H1 (cell line): ENCODE measurements around the gene ELL. TPM values are rescaled to one million over a fixed set of nuclear protein-coding genes. Genes with fewer than 3 reads are reported as not detected.

Experiments
- CTCF ChIA-PET: fragments of 300-600 bp; sonication (Branson Sonifier 250); formaldehyde crosslinking; loops from one replicate; lab custom pipeline; 2021; ENCODE audit not compliant: partially characterized antibody; lab: Charles Lee
- POLR2A ChIA-PET: fragments of 300-600 bp; sonication (Branson Sonifier 250); formaldehyde crosslinking; loops from one replicate; lab custom pipeline; 2021; ENCODE audit warnings: inconsistent platforms; ENCODE audit not compliant: partially characterized antibody; lab: Charles Lee
- DNase-seq, 2 experiments: peaks; one replicate each; pipeline versions ENCODE4 v3.0.0 to v3.0.0-alpha.2; 2010 to 2022; ENCODE audit warnings: low spot score in 2 of 2, low read depth in 1 of 2, mixed read lengths in 1 of 2
- FAIRE-seq: peaks from 2 replicates; lab custom pipeline; 2011; peaks lifted over from hg19 to GRCh38; lab: Jason Lieb, UNC
- H2AFZ ChIP-seq: 2 replicates; pipeline ENCODE4 v1.8.1; 2012; ENCODE audit warnings: low read length, inconsistent platforms
- H2AK5ac ChIP-seq: 2 replicates; pipeline ENCODE4 v1.6.1; 2013; ENCODE audit warnings: low read depth, low read length
- H2BK120ac ChIP-seq: replicated peaks from 2 replicates; pipeline ENCODE3; 2013; ENCODE audit warnings: low read depth, low read length, inconsistent platforms
- H2BK12ac ChIP-seq: 2 replicates; pipeline ENCODE4 v1.6.1; 2013; ENCODE audit warnings: low read depth, low read length
- H2BK15ac ChIP-seq: 2 replicates; pipeline ENCODE4 v1.6.1; 2013; ENCODE audit warnings: low read length
- H2BK20ac ChIP-seq: 2 replicates; pipeline ENCODE4 v1.6.1; 2013; ENCODE audit warnings: low read length
- H2BK5ac ChIP-seq: 2 replicates; pipeline ENCODE4 v1.6.1; 2013; ENCODE audit warnings: low read depth, low read length
- H3K14ac ChIP-seq: 2 replicates; pipeline ENCODE4 v1.6.1; 2013; ENCODE audit warnings: inconsistent platforms; ENCODE audit not compliant: insufficient read length
- H3K18ac ChIP-seq: 2 replicates; pipeline ENCODE4 v1.6.1; 2013; ENCODE audit warnings: low read length; ENCODE audit errors: extremely low read depth
- H3K23ac ChIP-seq: 2 replicates; pipeline ENCODE4 v1.6.1; 2013; ENCODE audit warnings: inconsistent platforms; ENCODE audit not compliant: insufficient read length
- H3K23me2 ChIP-seq: 2 replicates; pipeline ENCODE4 v1.6.1; 2013; ENCODE audit warnings: low read depth, low read length
- H3K27ac ChIP-seq: 2 replicates; pipeline ENCODE4 v1.6.1; 2011; ENCODE audit warnings: low read depth, low read length, inconsistent platforms
- H3K27me3 ChIP-seq, 4 experiments: replicated peaks in 1 of 4; 1 replicate in 1 of 4; 2 replicates in 3 of 4; pipeline versions ENCODE4 v1.6.1 to v1.8.1; 2011 to 2013; ENCODE audit warnings: low read length in 3 of 4, mild to moderate bottlenecking in 3 of 4, inconsistent platforms in 2 of 4, mixed read lengths in 2 of 4, moderate library complexity in 1 of 4; ENCODE audit not compliant: control insufficient read depth in 3 of 4, insufficient read depth in 3 of 4; ENCODE audit errors: extremely low read depth in 1 of 4
- H3K36me3 ChIP-seq, 4 experiments: 2 replicates each; pipeline versions ENCODE4 v1.6.1 to v1.8.1; 2011 to 2013; ENCODE audit warnings: mild to moderate bottlenecking in 4 of 4, low read length in 3 of 4, moderate library complexity in 2 of 4, control low read depth in 1 of 4, inconsistent platforms in 1 of 4; ENCODE audit not compliant: insufficient read depth in 4 of 4, control insufficient read depth in 2 of 4
- H3K4ac ChIP-seq: replicated peaks from 2 replicates; pipeline ENCODE3; 2013; ENCODE audit warnings: low read length, low read depth, mixed read lengths, inconsistent platforms; ENCODE audit not compliant: insufficient read length
- H3K4me1 ChIP-seq, 4 experiments: replicated peaks in 1 of 4; 1 replicate in 1 of 4; 2 replicates in 3 of 4; pipeline versions ENCODE4 v1.6.1 to v1.8.1; 2011 to 2013; ENCODE audit warnings: low read length in 3 of 4, inconsistent platforms in 2 of 4, mixed read lengths in 1 of 4; ENCODE audit not compliant: insufficient read depth in 4 of 4, control insufficient read depth in 3 of 4
- H3K4me2 ChIP-seq, 2 experiments: 2 replicates each; pipeline versions ENCODE4 v1.6.1 to v1.8.1; 2011 to 2013; ENCODE audit warnings: low read depth in 2 of 2, low read length in 2 of 2, control low read depth in 1 of 2, inconsistent platforms in 1 of 2, mild to moderate bottlenecking in 1 of 2; ENCODE audit not compliant: insufficient read depth in 1 of 2
- H3K4me3 ChIP-seq, 4 experiments: fragments of 200-600, 300-600 bp in 1 of 4; sonication (generic), shearing (Covaris generic), sonication (Bioruptor Twin) in 1 of 4; 2 replicates each; pipeline versions ENCODE4 v1.5.1 to v1.8.1; 2011 to 2016; ENCODE audit warnings: low read length in 4 of 4, low read depth in 3 of 4, control low read depth in 2 of 4, inconsistent platforms in 2 of 4, mild to moderate bottlenecking in 2 of 4, mixed read lengths in 1 of 4, moderate library complexity in 1 of 4; ENCODE audit not compliant: insufficient read depth in 2 of 4; ENCODE audit errors: extremely low read depth in 1 of 4
- H3K56ac ChIP-seq: replicated peaks from 2 replicates; pipeline ENCODE3; 2013; ENCODE audit warnings: low read depth, mild to moderate bottlenecking, mixed read lengths, low read length, inconsistent platforms; ENCODE audit not compliant: insufficient read length
- H3K79me1 ChIP-seq: 2 replicates; pipeline ENCODE4 v1.6.1; 2013; ENCODE audit warnings: low read depth, low read length, control low read depth
- H3K79me2 ChIP-seq, 2 experiments: 2 replicates each; pipeline versions ENCODE4 v1.6.1 to v1.8.1; 2012 to 2013; ENCODE audit warnings: low read length in 2 of 2, mild to moderate bottlenecking in 2 of 2, inconsistent platforms in 1 of 2; ENCODE audit not compliant: insufficient read depth in 2 of 2, control insufficient read depth in 1 of 2
- H3K9ac ChIP-seq, 4 experiments: replicated peaks in 1 of 4; 1 replicate in 1 of 4; 2 replicates in 3 of 4; pipeline versions ENCODE4 v1.6.1 to v1.8.1; 2011 to 2013; ENCODE audit warnings: low read depth in 3 of 4, low read length in 3 of 4, control low read depth in 2 of 4, mild to moderate bottlenecking in 2 of 4, moderate library complexity in 2 of 4, inconsistent platforms in 1 of 4; ENCODE audit errors: extremely low read depth in 1 of 4
- H3K9me3 ChIP-seq, 2 experiments: 2 replicates each; pipeline versions ENCODE4 v1.6.1 to v1.8.1; 2012 to 2013; ENCODE audit warnings: mild to moderate bottlenecking in 2 of 2, moderate library complexity in 2 of 2, control low read depth in 1 of 2, inconsistent platforms in 1 of 2, low read depth in 1 of 2, low read length in 1 of 2, mixed read lengths in 1 of 2; ENCODE audit not compliant: insufficient read depth in 2 of 2
- H4K20me1 ChIP-seq, 2 experiments: replicated peaks in 1 of 2; 2 replicates each; pipeline versions ENCODE3 to v1.8.1; 2011 to 2013; ENCODE audit warnings: inconsistent platforms in 2 of 2, low read length in 2 of 2, mild to moderate bottlenecking in 1 of 2; ENCODE audit not compliant: insufficient read depth in 2 of 2, control insufficient read depth in 1 of 2
- H4K5ac ChIP-seq: 2 replicates; pipeline ENCODE4 v1.6.1; 2013; ENCODE audit warnings: low read length, low read depth, mixed read lengths, inconsistent platforms; ENCODE audit not compliant: insufficient read length
- H4K8ac ChIP-seq: 2 replicates; pipeline ENCODE4 v1.8.0; 2013; ENCODE audit warnings: mild to moderate bottlenecking, moderate library complexity, low read length, inconsistent platforms; ENCODE audit not compliant: insufficient read depth; ENCODE audit errors: extremely low read depth
- H4K91ac ChIP-seq: replicated peaks from 2 replicates; pipeline ENCODE3; 2013; ENCODE audit warnings: low read length, mixed read lengths, inconsistent platforms; ENCODE audit not compliant: insufficient read length
- CHD1 ChIP-seq: IDR thresholded peaks from 2 replicates; pipeline ENCODE4 v1.6.1; 2012; ENCODE audit warnings: low read depth, low read length, improper control_type of control experiment
- EP300 ChIP-seq, 2 experiments: IDR thresholded peaks; 1 replicate in 1 of 2; 2 replicates in 1 of 2; pipeline ENCODE4 v1.6.1; 2011 to 2012; ENCODE audit warnings: low read depth in 2 of 2, low read length in 2 of 2, mild to moderate bottlenecking in 2 of 2, borderline replicate concordance in 1 of 2, inconsistent platforms in 1 of 2, moderate library complexity in 1 of 2
- FOSL1 ChIP-seq: IDR thresholded peaks from 2 replicates; pipeline ENCODE4 v1.6.1; 2011; ENCODE audit warnings: mild to moderate bottlenecking, low read depth, low read length, moderate library complexity; ENCODE audit not compliant: insufficient read depth
- GABPA ChIP-seq: IDR thresholded peaks from 2 replicates; pipeline ENCODE4 v1.6.1; 2011; ENCODE audit warnings: mild to moderate bottlenecking, low read length, moderate library complexity, borderline replicate concordance; ENCODE audit not compliant: insufficient read depth
- JUN ChIP-seq: IDR thresholded peaks from 2 replicates; pipeline ENCODE4 v1.6.1; 2011; ENCODE audit warnings: low read depth, mild to moderate bottlenecking, improper control_type of control experiment, low read length
- SIRT6 ChIP-seq: IDR thresholded peaks from one replicate; pipeline ENCODE4 v1.7.1; 2012; ENCODE audit warnings: low read length, inconsistent platforms
- SIX5 ChIP-seq: IDR thresholded peaks from 2 replicates; pipeline ENCODE4 v1.6.1; 2011; ENCODE audit warnings: mild to moderate bottlenecking, low read depth, low read length
- WGBS, 2 experiments: shearing (Covaris generic) in 1 of 2; methylation state at CpG; one replicate each; pipeline versions ENCODE4 v1.1.6 to v1.1.7; 2013 to 2015; ENCODE audit warnings: low lambda C conversion rate in 2 of 2, mixed read lengths in 2 of 2, inconsistent platforms in 1 of 2, low coverage in 1 of 2, missing lambda C conversion rate in 1 of 2; ENCODE audit not compliant: insufficient replicate concordance in 2 of 2, insufficient coverage in 1 of 2, insufficient read length in 1 of 2; ENCODE audit errors: extremely low coverage in 1 of 2, missing lambda C conversion rate in 1 of 2; 5-methylcytosine and 5-hydroxymethylcytosine counted together
- polyA plus RNA-seq, 7 experiments: library from polyadenylated mRNA; depleted of rRNA in 3 of 7; stranded (reverse) in 5 of 7; unstranded in 2 of 7; fragments of >200 nt in 5 of 7; fragments of 200-250 nt in 2 of 7; gene quantifications; 1 replicate in 5 of 7; 2 replicates in 1 of 7; 4 replicates in 1 of 7; pipeline versions ENCODE4 v1.2.1 to v1.2.3, GENCODE V29; 2011 to 2013; ENCODE audit warnings: missing spikeins in 2 of 7, mixed read lengths in 2 of 7
- total RNA-seq: library from RNA; stranded (reverse); fragmentation: NEBNext Ultra II Directional; extraction: Animal tissue kit (Norgen Biotek cat#: 25700); gene quantifications from 2 replicates; pipeline ENCODE4 v1.2.1, GENCODE V29; 2021

Gene ELL
- total and polyA plus RNA-seq, 2 of the 8 experiments (the other 6 are each of a cell fraction or from before 2014, with no cell fraction given) = 5.2 to 10.5 TPM

- FAIRE-seq = no peak
- no peak overlapping the region for H3K9ac ChIP-seq
Observed at GRCh38 chr19:18434411-18435175, 87.3 kb downstream of the ELL start.

More at GRCh38 chr19:18434411-18435175, 87.3 kb downstream of the ELL start:
- H3K27ac ChIP-seq = no peak overlapping the region
- H4K91ac ChIP-seq = no peak overlapping the region
- H3K23ac ChIP-seq = no peak overlapping the region
- no peak overlapping the region for H4K8ac ChIP-seq
- H3K79me1 ChIP-seq = no peaks in the 10 kb centered on the region; the same call in 1 of the 2 replicates
- H3K14ac ChIP-seq = no peak overlapping the region
- POLR2A ChIA-PET = interaction anchor here (1.0 to 6.7 kb wide), 9 partner anchors 8 to 154 kb away, joined by 3 to 65 read pairs (median 6); partner anchors contain the start of genes REX1BD and SSBP4
- no peak overlapping the region for H2BK12ac ChIP-seq
- H2AFZ ChIP-seq = no peak overlapping the region
- no peak overlapping the region for H2BK20ac ChIP-seq
- H3K4me3 ChIP-seq = peak overlapping the region in 3 of 4 experiments; percentile 8 to 56 (median 48); a peak in 3 of 8 replicates
- no peak overlapping the region for H2BK120ac ChIP-seq
- 0 out of 2 replicates have a peak overlapping the region, but pooled peaks have one; percentile 48 for H3K18ac ChIP-seq
- H3K4me1 ChIP-seq = peaks cover 5 to 58% (median 33%) of the 10 kb centered on the region in 4 experiments
- H2BK15ac ChIP-seq = no peak overlapping the region
- no peak overlapping the region; the same call in 1 of the 2 replicates for H2BK5ac ChIP-seq
- no peaks in the 10 kb centered on the region; a peak in 1 of 7 replicates for H3K27me3 ChIP-seq
- no peaks in the 10 kb centered on the region for H3K79me2 ChIP-seq
- no peak overlapping the region for H4K5ac ChIP-seq
- H3K23me2 ChIP-seq = peaks cover 15% of the 10 kb centered on the region; the same call in 1 of the 2 replicates
- no peak overlapping the region for H3K56ac ChIP-seq
- CTCF ChIA-PET = interaction anchor here (0.9 to 2.2 kb wide), 3 partner anchors 13 to 88 kb away, joined by 3 to 6 read pairs (median 3); partner anchors contain the start of gene SSBP4
- peaks cover 2 to 13% (median 7%) of the 10 kb centered on the region in 4 experiments; a peak in 4 of 8 replicates for H3K36me3 ChIP-seq
- 81% methylated on average over 21 of the region's 21 CpGs; no CpG with 5 or more reads in 1 of the 2 experiments for WGBS, 2 experiments
- H3K4me2 ChIP-seq = peak overlapping the region; percentile 24 to 57; a peak in 3 of 4 replicates
- H4K20me1 ChIP-seq = peaks cover 0 to 14% of the 10 kb centered on the region in 2 experiments
- TF ChIP-seq JUN (no peak), FOSL1 (no peak), GABPA (no peak), SIX5 (no peak), CHD1 (no peak), EP300 (IDR thresholded peaks at IDR 0.05; ENCODE audit: borderline replicate concordance in 1 of 2, low read depth in 2 of 2, low read length in 2 of 2) (no peak), SIRT6 (no peak)
- no peak overlapping the region for H2AK5ac ChIP-seq
- no peaks in the 10 kb centered on the region for H3K9me3 ChIP-seq
- H3K4ac ChIP-seq = no peak overlapping the region
- DNase-seq = no peak
